ENCODE data around the gene TRPM3.
A peak's percentile ranks its signal among the peaks of the same experiment; 100 is the strongest.

TRPM3 gene

DNA sequence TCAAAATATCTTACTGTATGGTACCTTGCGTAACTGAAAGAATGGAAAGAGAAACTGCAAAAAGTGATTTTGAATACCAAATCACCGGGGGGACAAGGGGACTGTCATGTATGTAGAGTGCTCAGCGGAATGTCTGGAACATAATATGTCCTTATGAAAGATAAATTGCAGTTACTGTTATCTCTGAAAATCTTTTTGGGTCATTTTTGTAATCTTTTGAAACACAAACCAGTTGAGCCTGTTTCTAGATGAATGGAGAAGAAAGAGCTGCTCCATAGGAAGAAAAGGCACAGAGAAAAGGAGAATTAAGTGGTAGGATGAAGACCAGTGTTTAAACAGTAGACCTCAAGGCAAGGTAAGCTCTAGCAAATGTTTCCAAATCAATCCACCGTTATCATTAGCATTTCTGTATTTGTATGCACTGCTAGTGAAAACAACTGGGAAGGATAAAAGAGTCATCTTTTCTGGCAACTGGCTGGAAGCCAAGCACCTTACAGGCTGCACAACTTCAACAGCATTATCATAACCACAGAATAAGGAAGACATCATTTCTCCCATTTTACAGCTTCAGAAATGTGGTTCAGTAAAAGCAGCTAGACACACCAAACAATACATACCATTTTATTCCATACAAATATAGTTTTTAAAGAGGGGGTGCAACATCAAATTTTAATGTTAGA is 158.5 kb downstream of the TRPM3 start:
- Histone ChIP-seq H3K27ac (ENCODE audit: extremely low read depth, low read depth, low read length) (no peak overlapping the region), H3K9me3 (ENCODE audit: control insufficient read depth, insufficient read depth, low read depth, low read length) (no peaks in the 10 kb centered on the region), H3K4me1 (ENCODE audit: control insufficient read depth, insufficient read depth, low read length) (peaks cover 6% of the 10 kb centered on the region; the same call in 1 of the 2 replicates), H3K4me3 (ENCODE audit: low read depth, low read length) (no peak overlapping the region), H3K36me3 (ENCODE audit: control insufficient read depth in 2 of 2, insufficient read depth in 1 of 2, low read length in 2 of 2) (no peaks in the 10 kb centered on the region)
- POLR2A ChIA-PET: no interaction called here
- TF ChIP-seq HOXA7 (CRISPR knock-in tag; IDR thresholded peaks at IDR 0.05; ENCODE audit: borderline replicate concordance) (no peak), ZIC2 (tag by site-specific recombination; IDR thresholded peaks at IDR 0.05) (no peak), GLI2 (tag by site-specific recombination; IDR thresholded peaks at IDR 0.05; ENCODE audit: borderline replicate concordance, low read depth) (no peak), ZNF555 (tag by site-specific recombination; conservative IDR thresholded peaks at IDR 0.05) (no peak), ZNF24 (tag by site-specific recombination; IDR thresholded peaks at IDR 0.05) (no peak), FEZF1 (tag by site-specific recombination; IDR thresholded peaks at IDR 0.05) (no peak)
- CTCF ChIA-PET: interaction anchor here (0.6 to 0.9 kb wide), 2 partner anchors 14 to 27 kb away, joined by 3 to 5 read pairs; no protein-coding TSS in a partner anchor

DNA sequence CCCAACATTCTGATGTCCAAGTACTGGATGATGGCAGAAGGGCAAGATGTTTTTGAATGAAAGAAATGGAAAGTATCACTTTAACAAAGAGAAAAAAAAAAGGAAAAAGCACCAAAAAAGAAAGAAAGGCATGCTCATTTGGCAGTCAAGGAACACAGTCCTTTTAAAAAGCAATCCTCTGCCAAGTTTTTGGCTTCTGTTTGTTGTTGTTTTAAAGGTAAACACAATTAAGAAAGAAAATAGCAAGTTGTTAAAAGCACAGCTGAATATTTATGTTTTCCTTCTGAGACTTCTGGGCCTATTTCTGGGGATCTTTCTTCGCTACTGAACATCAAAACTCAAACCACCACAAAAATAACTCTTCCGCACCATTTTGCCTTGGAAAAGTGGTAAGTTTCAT is 162.1 kb downstream of the TRPM3 start:
- Histone ChIP-seq H3K9me3 (ENCODE audit: control insufficient read depth, insufficient read depth, low read depth, low read length) (no peaks in the 10 kb centered on the region), H3K36me3 (ENCODE audit: control insufficient read depth in 2 of 2, insufficient read depth in 1 of 2, low read length in 2 of 2) (no peaks in the 10 kb centered on the region), H3K4me3 (ENCODE audit: low read depth, low read length) (no peak overlapping the region), H3K4me1 (ENCODE audit: control insufficient read depth, insufficient read depth, low read length) (peaks cover 11% of the 10 kb centered on the region; the same call in 1 of the 2 replicates), H3K27ac (ENCODE audit: extremely low read depth, low read depth, low read length) (no peak overlapping the region)
- TF ChIP-seq ZBTB1 (tag by site-specific recombination; IDR thresholded peaks at IDR 0.05) (no peak), ZNF600 (tag by site-specific recombination; IDR thresholded peaks at IDR 0.05) (no peak), ZNF768 (tag by site-specific recombination; IDR thresholded peaks at IDR 0.05) (no peak), ZNF747 (tag by site-specific recombination; IDR thresholded peaks at IDR 0.05) (no peak), FEZF1 (tag by site-specific recombination; IDR thresholded peaks at IDR 0.05) (0 out of 2 replicates have a peak, but pooled peaks have one; percentile 13), ZBTB26 (tag by site-specific recombination; optimal IDR thresholded peaks at IDR 0.05) (no peak), ZBTB49 (tag by site-specific recombination; IDR thresholded peaks at IDR 0.05; ENCODE audit: low read depth) (no peak), ZFP37 (tag by site-specific recombination; IDR thresholded peaks at IDR 0.05) (no peak)
- TF ChIP-seq, protein P1, sequence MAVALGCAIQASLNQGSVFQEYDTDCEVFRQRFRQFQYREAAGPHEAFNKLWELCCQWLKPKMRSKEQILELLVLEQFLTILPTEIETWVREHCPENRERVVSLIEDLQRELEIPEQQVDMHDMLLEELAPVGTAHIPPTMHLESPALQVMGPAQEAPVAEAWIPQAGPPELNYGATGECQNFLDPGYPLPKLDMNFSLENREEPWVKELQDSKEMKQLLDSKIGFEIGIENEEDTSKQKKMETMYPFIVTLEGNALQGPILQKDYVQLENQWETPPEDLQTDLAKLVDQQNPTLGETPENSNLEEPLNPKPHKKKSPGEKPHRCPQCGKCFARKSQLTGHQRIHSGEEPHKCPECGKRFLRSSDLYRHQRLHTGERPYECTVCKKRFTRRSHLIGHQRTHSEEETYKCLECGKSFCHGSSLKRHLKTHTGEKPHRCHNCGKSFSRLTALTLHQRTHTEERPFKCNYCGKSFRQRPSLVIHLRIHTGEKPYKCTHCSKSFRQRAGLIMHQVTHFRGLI (tag by site-specific recombination; IDR thresholded peaks at IDR 0.05): no peak
- ChIA-PET POLR2A (interaction anchor here (0.7 kb wide), 1 partner anchor 203 kb away, joined by 3 read pairs; no protein-coding TSS in a partner anchor), CTCF (interaction anchor here (0.6 to 1.0 kb wide), 2 partner anchors 42 to 43 kb away, joined by 3 read pairs; no protein-coding TSS in a partner anchor)

GRCh38 chr9:70954596-70955143 is 166.8 kb downstream of the TRPM3 start:
- Histone ChIP-seq H3K4me3 (ENCODE audit: low read depth, low read length) (no peak overlapping the region), H3K36me3 (ENCODE audit: control insufficient read depth in 2 of 2, insufficient read depth in 1 of 2, low read length in 2 of 2) (no peaks in the 10 kb centered on the region), H3K27ac (ENCODE audit: extremely low read depth, low read depth, low read length) (no peak overlapping the region), H3K9me3 (ENCODE audit: control insufficient read depth, insufficient read depth, low read depth, low read length) (no peaks in the 10 kb centered on the region), H3K4me1 (ENCODE audit: control insufficient read depth, insufficient read depth, low read length) (0 out of 2 replicates have a peak, but pooled peaks cover 5% of the 10 kb centered on the region)
- ChIA-PET POLR2A (no interaction called here), CTCF (interaction anchor here (0.6 to 3.1 kb wide), 4 partner anchors 27 to 47 kb away, joined by 3 to 12 read pairs (median 4); no protein-coding TSS in a partner anchor)
- 0 out of 2 replicates have a peak, but pooled peaks have one; percentile 21 for TF ChIP-seq ZNF335 (tag by site-specific recombination; conservative IDR thresholded peaks at IDR 0.05)
- no peak for TF ChIP-seq ZNF654 (tag by site-specific recombination; IDR thresholded peaks at IDR 0.05; ENCODE audit: low read depth)
- no peak for TF ChIP-seq BCL11A (tag by site-specific recombination; IDR thresholded peaks at IDR 0.05; ENCODE audit: low read depth)
